HEK293 (cell line): ENCODE results near the gene CEP72.
"Not testable (repeated sequence)": the region's sequence is repeated elsewhere in the genome, so short reads cannot be mapped to it uniquely, and the experiment has no call there.

Source experiments
- CTCF ChIA-PET: fragments of 350-600 bp; formaldehyde crosslinking; extraction: SDS; loops from one replicate; lab custom pipeline; 2021; ENCODE audit warnings: antibody characterized with exemption; lab: Yijun Ruan, JAX
- POLR2A ChIA-PET: fragments of 300-600 bp; formaldehyde crosslinking; extraction: SDS; loops from one replicate; lab custom pipeline; 2020; ENCODE audit warnings: antibody characterized with exemption, inconsistent platforms; lab: Yijun Ruan, JAX
- H3K27ac ChIP-seq: fragments of 200-500 bp; sonication (Bioruptor generic); 2 replicates; pipeline ENCODE4 v1.5.1; 2014; ENCODE audit warnings: low read depth, low read length, control low read depth, inconsistent platforms; ENCODE audit errors: extremely low read depth
- H3K36me3 ChIP-seq, 2 experiments: fragments of 200-500 bp in 1 of 2; sonication (Bioruptor generic) in 1 of 2; 1 replicate in 1 of 2; 2 replicates in 1 of 2; pipeline ENCODE4 v1.5.1; 2014 to 2017; ENCODE audit warnings: inconsistent platforms in 2 of 2, low read length in 2 of 2; ENCODE audit not compliant: control insufficient read depth in 2 of 2, insufficient read depth in 1 of 2
- H3K4me1 ChIP-seq: fragments of 200-500 bp; sonication (Bioruptor generic); 2 replicates; pipeline ENCODE4 v1.5.1; 2014; ENCODE audit warnings: mild to moderate bottlenecking, low read length, inconsistent platforms; ENCODE audit not compliant: control insufficient read depth, insufficient read depth
- H3K4me3 ChIP-seq: 2 replicates; pipeline ENCODE4 v1.5.1; 2011; ENCODE audit warnings: low read depth, mild to moderate bottlenecking, control low read depth, low read length, moderate library complexity
- H3K9me3 ChIP-seq: fragments of 200-500 bp; sonication (Bioruptor generic); 2 replicates; pipeline ENCODE4 v1.5.1; 2014; ENCODE audit warnings: low read depth, low read length, inconsistent platforms; ENCODE audit not compliant: control insufficient read depth, insufficient read depth
- KLF16 ChIP-seq: fragments of 450-650 bp; formaldehyde crosslinking; IDR thresholded peaks from 2 replicates; pipeline ENCODE4 v1.5.1; 2017; ENCODE audit warnings: missing biosample characterization, missing genetic modification characterization
- ZBTB1 ChIP-seq: fragments of 450-650 bp; formaldehyde crosslinking; IDR thresholded peaks from 2 replicates; pipeline ENCODE4 v1.5.1; 2016; ENCODE audit warnings: missing biosample characterization, missing genetic modification characterization
- ZEB2 ChIP-seq: fragments of 450-650 bp; formaldehyde crosslinking; IDR thresholded peaks from 2 replicates; pipeline ENCODE4 v1.5.1; 2016; ENCODE audit warnings: missing biosample characterization, missing genetic modification characterization
- ZFP3 ChIP-seq: fragments of 450-650 bp; formaldehyde crosslinking; IDR thresholded peaks from 2 replicates; pipeline ENCODE4 v1.5.1; 2016; ENCODE audit warnings: low read depth, missing biosample characterization, missing genetic modification characterization
- ZNF121 ChIP-seq: fragments of 450-650 bp; formaldehyde crosslinking; IDR thresholded peaks from 2 replicates; pipeline ENCODE4 v1.5.1; 2016; ENCODE audit warnings: missing biosample characterization, missing genetic modification characterization
- ZNF133 ChIP-seq: fragments of 450-650 bp; formaldehyde crosslinking; IDR thresholded peaks from 2 replicates; pipeline ENCODE4 v1.5.1; 2016; ENCODE audit warnings: missing biosample characterization, missing genetic modification characterization
- ZNF350 ChIP-seq: fragments of 450-650 bp; formaldehyde crosslinking; IDR thresholded peaks from 2 replicates; pipeline ENCODE4 v1.5.0; 2017; ENCODE audit warnings: missing biosample characterization, mild to moderate bottlenecking, missing genetic modification characterization
- ZNF366 ChIP-seq: fragments of 450-650 bp; formaldehyde crosslinking; conservative IDR thresholded peaks from 2 replicates; pipeline ENCODE4 v1.5.1; 2016; ENCODE audit warnings: missing biosample characterization, missing genetic modification characterization
- ZNF37A ChIP-seq: fragments of 450-650 bp; IDR thresholded peaks from 2 replicates; pipeline ENCODE4 v1.5.1; 2018; ENCODE audit warnings: missing biosample characterization, missing genetic modification characterization
- ZNF513 ChIP-seq: fragments of 450-650 bp; IDR thresholded peaks from 2 replicates; pipeline ENCODE4 v1.5.1; 2018; ENCODE audit warnings: missing biosample characterization, missing genetic modification characterization
- ZNF529 ChIP-seq: fragments of 450-650 bp; formaldehyde crosslinking; IDR thresholded peaks from 2 replicates; pipeline ENCODE4 v1.5.1; 2017; ENCODE audit warnings: missing genetic modification characterization, missing biosample characterization; ENCODE audit not compliant: insufficient replicate concordance
- ZNF558 ChIP-seq: fragments of 450-650 bp; formaldehyde crosslinking; IDR thresholded peaks from 2 replicates; pipeline ENCODE4 v1.5.1; 2016; ENCODE audit warnings: missing biosample characterization, missing genetic modification characterization
- ZSCAN4 ChIP-seq: fragments of 450-650 bp; formaldehyde crosslinking; IDR thresholded peaks from 2 replicates; pipeline ENCODE4 v1.5.1; 2017; ENCODE audit warnings: missing biosample characterization, missing genetic modification characterization
- TF ChIP-seq, protein P1 (sequence below): fragments of 450-650 bp; formaldehyde crosslinking; IDR thresholded peaks from 2 replicates; pipeline ENCODE4 v1.5.1; 2016; ENCODE audit warnings: missing biosample characterization, missing genetic modification characterization
- TF ChIP-seq, protein P2 (sequence below): sonication (generic); formaldehyde crosslinking; IDR thresholded peaks from 2 replicates; pipeline ENCODE4 v1.8.1; 2022; ENCODE audit warnings: mild to moderate bottlenecking, moderate library complexity, missing genetic modification reagents
- TF ChIP-seq, protein P3 (sequence below): fragments of 450-650 bp; formaldehyde crosslinking; IDR thresholded peaks from 2 replicates; pipeline ENCODE4 v1.5.1; 2017; ENCODE audit warnings: missing biosample characterization, missing genetic modification characterization
- TF ChIP-seq, protein P4 (sequence below): fragments of 450-650 bp; formaldehyde crosslinking; IDR thresholded peaks from 2 replicates; pipeline ENCODE4 v1.5.1; 2017; ENCODE audit warnings: missing biosample characterization, mild to moderate bottlenecking, missing genetic modification characterization, moderate library complexity
- TF ChIP-seq, protein P5 (sequence below): fragments of 450-650 bp; formaldehyde crosslinking; IDR thresholded peaks from 2 replicates; pipeline ENCODE4 v1.5.1; 2016; ENCODE audit warnings: missing biosample characterization, missing genetic modification characterization, low read depth

CEP72 gene

DNA sequence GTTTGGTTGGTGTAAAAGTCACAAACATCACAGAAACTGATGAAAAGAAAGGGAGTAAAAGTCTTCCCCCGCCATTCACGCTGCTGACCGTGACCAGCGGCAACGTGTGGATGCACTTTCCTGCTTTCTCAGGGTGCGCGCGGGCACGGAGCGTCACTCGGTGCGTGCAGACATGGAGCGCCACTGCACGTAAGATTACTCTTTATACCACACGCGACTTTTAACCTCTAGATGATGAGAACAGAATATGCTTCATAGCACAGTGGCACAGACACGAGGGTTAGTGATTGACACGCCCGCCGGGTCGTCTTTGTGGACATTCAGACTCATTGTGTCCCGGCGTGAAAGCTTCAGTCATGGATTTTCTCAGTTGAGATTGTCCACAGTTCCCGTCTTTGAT is 15.7 kb downstream of the CEP72 start (continued):
- TF ChIP-seq ZNF513 (tag by site-specific recombination) (no peak), ZEB2 (tag by site-specific recombination) (no peak), ZNF558 (tag by site-specific recombination) (no peak), ZNF350 (tag by site-specific recombination) (no peak), ZNF37A (no peak), ZNF133 (tag by site-specific recombination) (no peak), ZNF529 (tag by site-specific recombination) (no peak), ZNF366 (tag by site-specific recombination) (no peak)
- TF ChIP-seq, protein P1, sequence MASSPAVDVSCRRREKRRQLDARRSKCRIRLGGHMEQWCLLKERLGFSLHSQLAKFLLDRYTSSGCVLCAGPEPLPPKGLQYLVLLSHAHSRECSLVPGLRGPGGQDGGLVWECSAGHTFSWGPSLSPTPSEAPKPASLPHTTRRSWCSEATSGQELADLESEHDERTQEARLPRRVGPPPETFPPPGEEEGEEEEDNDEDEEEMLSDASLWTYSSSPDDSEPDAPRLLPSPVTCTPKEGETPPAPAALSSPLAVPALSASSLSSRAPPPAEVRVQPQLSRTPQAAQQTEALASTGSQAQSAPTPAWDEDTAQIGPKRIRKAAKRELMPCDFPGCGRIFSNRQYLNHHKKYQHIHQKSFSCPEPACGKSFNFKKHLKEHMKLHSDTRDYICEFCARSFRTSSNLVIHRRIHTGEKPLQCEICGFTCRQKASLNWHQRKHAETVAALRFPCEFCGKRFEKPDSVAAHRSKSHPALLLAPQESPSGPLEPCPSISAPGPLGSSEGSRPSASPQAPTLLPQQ (tag by site-specific recombination), result no peak
- TF ChIP-seq, protein P2, sequence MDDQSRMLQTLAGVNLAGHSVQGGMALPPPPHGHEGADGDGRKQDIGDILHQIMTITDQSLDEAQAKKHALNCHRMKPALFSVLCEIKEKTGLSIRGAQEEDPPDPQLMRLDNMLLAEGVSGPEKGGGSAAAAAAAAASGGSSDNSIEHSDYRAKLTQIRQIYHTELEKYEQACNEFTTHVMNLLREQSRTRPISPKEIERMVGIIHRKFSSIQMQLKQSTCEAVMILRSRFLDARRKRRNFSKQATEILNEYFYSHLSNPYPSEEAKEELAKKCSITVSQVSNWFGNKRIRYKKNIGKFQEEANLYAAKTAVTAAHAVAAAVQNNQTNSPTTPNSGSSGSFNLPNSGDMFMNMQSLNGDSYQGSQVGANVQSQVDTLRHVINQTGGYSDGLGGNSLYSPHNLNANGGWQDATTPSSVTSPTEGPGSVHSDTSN (CRISPR knock-in tag), result no peak
- TF ChIP-seq, protein P3, sequence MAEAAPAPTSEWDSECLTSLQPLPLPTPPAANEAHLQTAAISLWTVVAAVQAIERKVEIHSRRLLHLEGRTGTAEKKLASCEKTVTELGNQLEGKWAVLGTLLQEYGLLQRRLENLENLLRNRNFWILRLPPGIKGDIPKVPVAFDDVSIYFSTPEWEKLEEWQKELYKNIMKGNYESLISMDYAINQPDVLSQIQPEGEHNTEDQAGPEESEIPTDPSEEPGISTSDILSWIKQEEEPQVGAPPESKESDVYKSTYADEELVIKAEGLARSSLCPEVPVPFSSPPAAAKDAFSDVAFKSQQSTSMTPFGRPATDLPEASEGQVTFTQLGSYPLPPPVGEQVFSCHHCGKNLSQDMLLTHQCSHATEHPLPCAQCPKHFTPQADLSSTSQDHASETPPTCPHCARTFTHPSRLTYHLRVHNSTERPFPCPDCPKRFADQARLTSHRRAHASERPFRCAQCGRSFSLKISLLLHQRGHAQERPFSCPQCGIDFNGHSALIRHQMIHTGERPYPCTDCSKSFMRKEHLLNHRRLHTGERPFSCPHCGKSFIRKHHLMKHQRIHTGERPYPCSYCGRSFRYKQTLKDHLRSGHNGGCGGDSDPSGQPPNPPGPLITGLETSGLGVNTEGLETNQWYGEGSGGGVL (tag by site-specific recombination), result no peak

DNA sequence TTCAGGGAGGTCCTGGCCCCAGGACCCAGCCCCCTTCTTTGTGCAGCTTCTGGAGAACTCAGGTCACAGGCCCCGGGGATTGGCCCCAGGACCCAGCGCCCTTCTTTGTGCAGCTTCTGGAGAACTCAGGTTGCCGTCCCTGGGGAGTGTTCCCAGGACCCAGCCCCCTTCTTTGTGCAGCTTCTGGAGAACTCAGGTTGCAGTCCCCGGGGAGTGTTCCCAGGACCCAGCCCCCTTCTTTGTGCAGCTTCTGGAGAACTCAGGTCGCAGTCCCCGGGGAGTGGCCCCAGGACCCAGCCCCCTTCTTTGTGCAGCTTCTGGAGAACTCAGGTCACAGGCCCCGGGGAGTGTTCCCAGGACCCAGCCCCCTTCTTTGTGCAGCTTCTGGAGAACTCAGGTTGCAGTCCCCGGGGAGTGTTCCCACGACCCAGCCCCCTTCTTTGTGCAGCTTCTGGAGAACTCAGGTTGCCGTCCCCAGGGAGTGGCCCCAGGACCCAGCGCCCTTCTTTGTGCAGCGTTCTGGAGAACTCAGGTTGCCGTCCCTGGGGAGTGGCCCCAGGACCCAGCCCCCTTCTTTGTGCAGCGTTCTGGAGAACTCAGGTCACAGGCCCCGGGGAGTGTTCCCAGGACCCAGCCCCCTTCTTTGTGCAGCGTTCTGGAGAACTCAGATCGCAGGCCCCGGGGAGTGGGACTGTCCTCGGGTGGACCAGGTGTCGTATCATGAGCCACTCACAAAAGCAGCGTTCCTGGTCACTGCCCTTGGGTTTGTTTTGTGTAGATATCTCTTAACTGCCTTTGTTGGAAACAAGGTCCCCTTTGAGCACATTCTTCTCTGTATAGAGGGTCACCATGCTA is 16.4 kb downstream of the CEP72 start:
- H3K4me3 ChIP-seq, H3K9me3 ChIP-seq, CTCF ChIA-PET, H3K27ac ChIP-seq, H3K4me1 ChIP-seq: not testable (repeated sequence)
- POLR2A ChIA-PET, result interaction anchor here (0.6 to 1.5 kb wide), 2 partner anchors 15 to 160 kb away, joined by 3 to 4 read pairs; no protein-coding TSS in a partner anchor
- H3K36me3 ChIP-seq, result peaks cover 27 to 61% of the 10 kb centered on the region in 2 experiments

- ChIA-PET POLR2A (no interaction called here), CTCF (no interaction called here)
- H3K27ac ChIP-seq, result no peak overlapping the region; the same call in 1 of the 2 replicates
- H3K4me1 ChIP-seq, result no peaks in the 10 kb centered on the region
- H3K9me3 ChIP-seq, result no peaks in the 10 kb centered on the region
- H3K36me3 ChIP-seq, result peaks cover 16 to 60% of the 10 kb centered on the region in 2 experiments
- H3K4me3 ChIP-seq, result no peak overlapping the region
- TF ChIP-seq ZBTB1 (no peak), KLF16 (no peak), ZNF121 (tag by site-specific recombination) (no peak), ZNF513 (tag by site-specific recombination) (no peak), ZFP3 (tag by site-specific recombination) (no peak), ZSCAN4 (tag by site-specific recombination) (no peak)
- TF ChIP-seq, protein P4, sequence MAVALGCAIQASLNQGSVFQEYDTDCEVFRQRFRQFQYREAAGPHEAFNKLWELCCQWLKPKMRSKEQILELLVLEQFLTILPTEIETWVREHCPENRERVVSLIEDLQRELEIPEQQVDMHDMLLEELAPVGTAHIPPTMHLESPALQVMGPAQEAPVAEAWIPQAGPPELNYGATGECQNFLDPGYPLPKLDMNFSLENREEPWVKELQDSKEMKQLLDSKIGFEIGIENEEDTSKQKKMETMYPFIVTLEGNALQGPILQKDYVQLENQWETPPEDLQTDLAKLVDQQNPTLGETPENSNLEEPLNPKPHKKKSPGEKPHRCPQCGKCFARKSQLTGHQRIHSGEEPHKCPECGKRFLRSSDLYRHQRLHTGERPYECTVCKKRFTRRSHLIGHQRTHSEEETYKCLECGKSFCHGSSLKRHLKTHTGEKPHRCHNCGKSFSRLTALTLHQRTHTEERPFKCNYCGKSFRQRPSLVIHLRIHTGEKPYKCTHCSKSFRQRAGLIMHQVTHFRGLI (tag by site-specific recombination), result no peak
- TF ChIP-seq, protein P5, sequence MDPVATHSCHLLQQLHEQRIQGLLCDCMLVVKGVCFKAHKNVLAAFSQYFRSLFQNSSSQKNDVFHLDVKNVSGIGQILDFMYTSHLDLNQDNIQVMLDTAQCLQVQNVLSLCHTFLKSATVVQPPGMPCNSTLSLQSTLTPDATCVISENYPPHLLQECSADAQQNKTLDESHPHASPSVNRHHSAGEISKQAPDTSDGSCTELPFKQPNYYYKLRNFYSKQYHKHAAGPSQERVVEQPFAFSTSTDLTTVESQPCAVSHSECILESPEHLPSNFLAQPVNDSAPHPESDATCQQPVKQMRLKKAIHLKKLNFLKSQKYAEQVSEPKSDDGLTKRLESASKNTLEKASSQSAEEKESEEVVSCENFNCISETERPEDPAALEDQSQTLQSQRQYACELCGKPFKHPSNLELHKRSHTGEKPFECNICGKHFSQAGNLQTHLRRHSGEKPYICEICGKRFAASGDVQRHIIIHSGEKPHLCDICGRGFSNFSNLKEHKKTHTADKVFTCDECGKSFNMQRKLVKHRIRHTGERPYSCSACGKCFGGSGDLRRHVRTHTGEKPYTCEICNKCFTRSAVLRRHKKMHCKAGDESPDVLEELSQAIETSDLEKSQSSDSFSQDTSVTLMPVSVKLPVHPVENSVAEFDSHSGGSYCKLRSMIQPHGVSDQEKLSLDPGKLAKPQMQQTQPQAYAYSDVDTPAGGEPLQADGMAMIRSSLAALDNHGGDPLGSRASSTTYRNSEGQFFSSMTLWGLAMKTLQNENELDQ (tag by site-specific recombination), result no peak
These were observed 21.4 kb downstream of the CEP72 start for GRCh38 chr5:633501-633955.
